Smooth muscle cell (in vitro differentiated cells): ENCODE data around the gene KCNN1. TPM values are rescaled to one million over a fixed set of nuclear protein-coding genes. Genes with fewer than 3 reads are reported as not detected.

Experiments used
- DNase-seq: peaks from one replicate; lab custom pipeline; 2025; ENCODE audit not compliant: unreplicated experiment; lab: John Stamatoyannopoulos, UW
- H2AFZ ChIP-seq: fragments of 200-600 bp; sonication (generic); 2 replicates; pipeline ENCODE4 v1.6.0; 2016; ENCODE audit warnings: antibody characterized with exemption, low read depth, mild to moderate bottlenecking
- H3F3A ChIP-seq: fragments of 200-600 bp; sonication (generic); 2 replicates; pipeline ENCODE4 v1.6.0; 2017; ENCODE audit warnings: antibody characterized with exemption, low read depth
- H3K27ac ChIP-seq: fragments of 200-600 bp; sonication (generic); 2 replicates; pipeline ENCODE4 v1.5.1; 2016; ENCODE audit warnings: low read depth, mild to moderate bottlenecking
- H3K27me3 ChIP-seq: fragments of 200-600 bp; sonication (generic); 2 replicates; pipeline ENCODE4 v1.6.1; 2016; ENCODE audit warnings: low read depth, mild to moderate bottlenecking
- H3K36me3 ChIP-seq: fragments of 200-600 bp; sonication (generic); 2 replicates; pipeline ENCODE4 v1.5.1; 2016; ENCODE audit warnings: low read depth
- H3K4me1 ChIP-seq: fragments of 200-600 bp; sonication (generic); 2 replicates; pipeline ENCODE4 v1.5.1; 2016; ENCODE audit warnings: low read depth
- H3K4me2 ChIP-seq: fragments of 200-600 bp; sonication (generic); 2 replicates; pipeline ENCODE4 v1.6.0; 2016; ENCODE audit warnings: mild to moderate bottlenecking
- H3K4me3 ChIP-seq: fragments of 200-600 bp; sonication (generic); 2 replicates; pipeline ENCODE4 v1.5.1; 2016; ENCODE audit warnings: mild to moderate bottlenecking
- H3K79me2 ChIP-seq: fragments of 200-600 bp; sonication (generic); 2 replicates; pipeline ENCODE4 v1.6.0; 2016; ENCODE audit warnings: low read depth, mild to moderate bottlenecking
- H3K9ac ChIP-seq: fragments of 200-600 bp; sonication (generic); 2 replicates; pipeline ENCODE4 v1.6.0; 2016; ENCODE audit warnings: low read depth
- H3K9me3 ChIP-seq: fragments of 200-600 bp; sonication (generic); replicated peaks from 2 replicates; pipeline ENCODE4 v1.5.1; 2016; ENCODE audit warnings: low read depth
- H4K20me1 ChIP-seq: fragments of 200-600 bp; sonication (generic); 2 replicates; pipeline ENCODE4 v1.6.0; 2016; ENCODE audit warnings: low read depth
- CTCF ChIP-seq: fragments of 200-600 bp; sonication (generic); IDR thresholded peaks from 2 replicates; pipeline ENCODE4 v1.5.1; 2017; ENCODE audit warnings: borderline replicate concordance, mild to moderate bottlenecking, antibody characterized with exemption; ENCODE audit not compliant: insufficient read depth, poor library complexity, severe bottlenecking
- WGBS: methylation state at CpG from one replicate; pipeline ENCODE4 v1.1.7; 2016; ENCODE audit warnings: low lambda C conversion rate; 5-methylcytosine and 5-hydroxymethylcytosine counted together
- polyA plus RNA-seq: library from polyadenylated mRNA; unstranded; fragments of >200 nt; fragmentation: Nextera tagmentation; extraction: Ambion mirVana; gene quantifications from 2 replicates; pipeline ENCODE4 v1.2.1, GENCODE V29; 2016
- total RNA-seq: library from RNA; depleted of rRNA; stranded (reverse); fragments of >200 nt; gene quantifications from 2 replicates; pipeline ENCODE4 v1.2.3, GENCODE V29; 2014

Gene KCNN1
- total and polyA plus RNA-seq, 2 experiments from 2014 or later: 0.22 to 4.2 TPM

DNA sequence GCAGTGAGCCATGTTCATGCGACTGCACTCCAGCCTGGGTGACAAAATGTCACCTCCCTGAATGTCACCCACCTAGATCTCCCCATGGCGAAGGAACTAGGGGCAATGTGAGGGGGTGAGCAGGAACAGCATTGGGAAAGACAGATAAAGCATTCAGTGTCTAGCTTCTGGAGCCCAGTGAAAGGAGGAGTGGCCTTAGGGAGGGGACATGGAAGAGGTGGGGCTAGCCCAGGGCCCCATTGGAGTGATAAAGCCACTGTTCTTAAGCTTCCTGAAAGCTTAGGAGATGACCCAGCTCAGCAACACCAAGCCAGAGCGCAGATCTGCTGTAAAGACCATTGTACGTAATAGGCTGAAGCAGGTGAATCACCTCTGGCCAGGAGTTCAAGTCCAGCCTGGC, 13.0 kb upstream of the KCNN1 start:
- H3K27me3 ChIP-seq: peaks cover 80% of the 10 kb centered on the region
- no peak overlapping the region for H3K4me3 ChIP-seq
- H3K36me3 ChIP-seq: no peaks in the 10 kb centered on the region
- H3K79me2 ChIP-seq: no peaks in the 10 kb centered on the region
- H3F3A ChIP-seq: no peaks in the 10 kb centered on the region
- WGBS: 77% methylated on average over 4 of the region's 4 CpGs
- DNase-seq: no peak
- no peaks in the 10 kb centered on the region for H4K20me1 ChIP-seq
- H3K4me2 ChIP-seq: no peak overlapping the region
- no peak overlapping the region for H2AFZ ChIP-seq
- TF ChIP-seq CTCF: no peak
- no peaks in the 10 kb centered on the region for H3K9me3 ChIP-seq
- peaks cover 37% of the 10 kb centered on the region for H3K4me1 ChIP-seq
- H3K27ac ChIP-seq: no peak overlapping the region
- no peak overlapping the region for H3K9ac ChIP-seq

DNA sequence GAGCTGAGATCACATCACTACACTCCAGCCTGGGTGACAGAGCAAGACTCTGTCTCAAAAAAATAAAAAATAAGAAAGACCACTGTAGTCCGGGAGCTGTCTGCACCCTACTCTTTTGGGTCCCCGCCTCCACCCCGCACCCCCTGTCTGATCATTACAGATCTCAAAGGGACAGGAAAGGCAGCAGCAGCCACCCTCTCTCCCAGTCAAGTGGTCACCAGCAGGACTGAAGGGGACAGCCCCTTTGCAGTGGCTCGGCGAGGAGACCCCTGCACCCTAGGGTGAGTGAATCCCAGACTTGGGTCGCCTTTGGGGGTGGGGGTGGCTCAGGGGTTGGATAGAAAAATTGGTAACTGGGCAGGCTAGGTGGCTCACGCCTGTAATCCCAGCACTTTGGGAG, 12.5 kb upstream of the KCNN1 start:
- H3K4me1 ChIP-seq: peaks cover 34% of the 10 kb centered on the region
- no peak for TF ChIP-seq CTCF
- no peaks in the 10 kb centered on the region for H3F3A ChIP-seq
- H4K20me1 ChIP-seq: no peaks in the 10 kb centered on the region
- no peaks in the 10 kb centered on the region for H3K36me3 ChIP-seq
- H3K4me2 ChIP-seq: no peak overlapping the region
- H2AFZ ChIP-seq: no peak overlapping the region
- no peak overlapping the region for H3K4me3 ChIP-seq
- no peaks in the 10 kb centered on the region for H3K79me2 ChIP-seq
- H3K9me3 ChIP-seq: no peaks in the 10 kb centered on the region
- peaks cover 75% of the 10 kb centered on the region for H3K27me3 ChIP-seq
- DNase-seq: no peak
- H3K9ac ChIP-seq: no peak overlapping the region
- 74% methylated on average over 7 of the region's 7 CpGs for WGBS
- no peak overlapping the region for H3K27ac ChIP-seq

GRCh38 chr19:17957149-17957849, 9.6 kb upstream of the KCNN1 start:
- no peak overlapping the region for H3K27ac ChIP-seq
- no peak for TF ChIP-seq CTCF
- H3K4me1 ChIP-seq: peaks cover 9% of the 10 kb centered on the region
- no peaks in the 10 kb centered on the region for H3K9me3 ChIP-seq
- no peaks in the 10 kb centered on the region for H3K36me3 ChIP-seq
- H3K4me3 ChIP-seq: no peak overlapping the region
- no peak for DNase-seq
- WGBS: 79% methylated on average over 3 of the region's 3 CpGs
- peaks cover 46% of the 10 kb centered on the region for H3K27me3 ChIP-seq
- H3F3A ChIP-seq: no peaks in the 10 kb centered on the region
- no peak overlapping the region for H3K9ac ChIP-seq
- H4K20me1 ChIP-seq: no peaks in the 10 kb centered on the region
- no peaks in the 10 kb centered on the region for H3K79me2 ChIP-seq
- H3K4me2 ChIP-seq: no peak overlapping the region
- H2AFZ ChIP-seq: no peak overlapping the region

DNA sequence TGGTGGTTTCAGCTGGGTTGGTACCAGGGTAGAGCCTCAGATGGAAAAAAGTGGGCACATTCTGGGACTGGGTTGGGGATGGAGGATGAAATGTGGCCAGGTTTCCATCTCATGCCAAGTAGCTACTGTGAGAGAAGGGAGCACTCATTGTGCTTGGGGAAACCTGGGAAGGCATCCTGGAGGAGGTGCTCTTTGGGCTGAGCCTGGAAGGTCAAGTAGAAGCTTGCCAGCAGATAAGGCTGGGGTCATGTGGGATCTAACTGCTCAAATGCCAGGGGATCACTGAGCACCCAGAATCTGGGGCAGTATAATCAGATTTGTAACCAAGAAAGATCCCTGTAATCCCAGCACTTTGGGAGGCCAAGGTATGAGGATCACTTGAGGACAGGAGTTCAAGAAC, 9.0 kb upstream of the KCNN1 start:
- H3K27ac ChIP-seq: no peak overlapping the region
- no peaks in the 10 kb centered on the region for H3K9me3 ChIP-seq
- no peak overlapping the region for H3K9ac ChIP-seq
- no peak overlapping the region for H3K4me3 ChIP-seq
- no peak overlapping the region for H3K4me2 ChIP-seq
- TF ChIP-seq CTCF: no peak
- H3K4me1 ChIP-seq: peaks cover 3% of the 10 kb centered on the region
- no peaks in the 10 kb centered on the region for H3F3A ChIP-seq
- no peak overlapping the region for H2AFZ ChIP-seq
- H4K20me1 ChIP-seq: no peaks in the 10 kb centered on the region
- no peak for DNase-seq
- no peaks in the 10 kb centered on the region for H3K36me3 ChIP-seq
- H3K79me2 ChIP-seq: no peaks in the 10 kb centered on the region
- peaks cover 40% of the 10 kb centered on the region for H3K27me3 ChIP-seq
